ENCODE results near the gene EEFSEC. TPM values are rescaled to one million over a fixed set of nuclear protein-coding genes. Genes with fewer than 3 reads are reported as not detected.
A peak's percentile ranks its signal among the peaks of the same experiment; 100 is the strongest.

Gene EEFSEC
- total RNA-seq, 2 experiments from 2014 or later: 17.7 to 25.3 TPM

GRCh38 chr3:128362026-128362965 is 209.0 kb downstream of the EEFSEC start:
- BruUV-seq (replicated peaks): TSS peak; percentile 31
- Histone ChIP-seq H3K79me2 (ENCODE audit: insufficient read depth, low read depth, low read length) (no peaks in the 10 kb centered on the region), H3K36me3 (ENCODE audit: insufficient read depth, low read length) (peaks cover 8% of the 10 kb centered on the region; the same call in 1 of the 2 replicates), H3K9me3 (ENCODE audit: low read length) (no peaks in the 10 kb centered on the region), H3K4me3 (ENCODE audit: low read depth, low read length, poor library complexity, severe bottlenecking) (no peak overlapping the region), H4K20me1 (ENCODE audit: insufficient read depth, low read length) (no peaks in the 10 kb centered on the region), H3K27ac (ENCODE audit: low read depth, low read length, poor library complexity, severe bottlenecking) (no peak overlapping the region), H3K9me2 (ENCODE audit: insufficient read depth, low read length) (no peaks in the 10 kb centered on the region), H3K4me2 (ENCODE audit: low read length) (no peak overlapping the region), H2AFZ (ENCODE audit: low read length) (no peak overlapping the region), H3K4me1 (ENCODE audit: insufficient read depth, low read length, poor library complexity, severe bottlenecking) (no peaks in the 10 kb centered on the region)
- no peak for DNase-seq (ENCODE audit: low spot score)
- intact Hi-C loops (cut with micrococcal nuclease; ENCODE audit: unreplicated experiment): no loop called here
- POLR2A ChIA-PET: no interaction called here
- CTCF ChIA-PET (ENCODE audit: unreplicated experiment): no interaction called here
- no peak for TF ChIP-seq CTCF (conservative IDR thresholded peaks at IDR 0.05; ENCODE audit: low read length)
- no peak for TF ChIP-seq EZH2phosphoT487 (IDR thresholded peaks at IDR 0.05; ENCODE audit: borderline replicate concordance, low read depth, low read length)

GRCh38 chr3:128364291-128364690 is 211.0 kb downstream of the EEFSEC start:
- no peaks in the 10 kb centered on the region for H4K20me1 ChIP-seq (ENCODE audit: insufficient read depth, low read length)
- CTCF ChIA-PET (ENCODE audit: unreplicated experiment): no interaction called here
- BruUV-seq (replicated peaks): no TSS peak

More at GRCh38 chr3:128364291-128364690, 211.0 kb downstream of the EEFSEC start:
- H3K36me3 ChIP-seq (ENCODE audit: insufficient read depth, low read length): peaks cover 4% of the 10 kb centered on the region; the same call in 1 of the 2 replicates
- no peak for DNase-seq (ENCODE audit: low spot score)
- H3K9me2 ChIP-seq (ENCODE audit: insufficient read depth, low read length): no peaks in the 10 kb centered on the region
- POLR2A ChIA-PET: interaction anchor here (1.2 kb wide), 1 partner anchor 11 kb away, joined by 3 read pairs; no protein-coding TSS in a partner anchor
- intact Hi-C loops (cut with micrococcal nuclease; ENCODE audit: unreplicated experiment): no loop called here
- H3K9me3 ChIP-seq (ENCODE audit: low read length): no peaks in the 10 kb centered on the region
- no peak overlapping the region for H3K27ac ChIP-seq (ENCODE audit: low read depth, low read length, poor library complexity, severe bottlenecking)
- TF ChIP-seq CTCF (conservative IDR thresholded peaks at IDR 0.05; ENCODE audit: low read length) (no peak), EZH2phosphoT487 (IDR thresholded peaks at IDR 0.05; ENCODE audit: borderline replicate concordance, low read depth, low read length) (no peak)
- H3K4me2 ChIP-seq (ENCODE audit: low read length): no peak overlapping the region
- H3K4me3 ChIP-seq (ENCODE audit: low read depth, low read length, poor library complexity, severe bottlenecking): no peak overlapping the region
- H2AFZ ChIP-seq (ENCODE audit: low read length): no peak overlapping the region
- no peaks in the 10 kb centered on the region for H3K79me2 ChIP-seq (ENCODE audit: insufficient read depth, low read depth, low read length)
- no peaks in the 10 kb centered on the region for H3K4me1 ChIP-seq (ENCODE audit: insufficient read depth, low read length, poor library complexity, severe bottlenecking)

All from OCI-LY7 (cell line).